ENCODE data around the gene ZNF468.
A peak's percentile ranks its signal among the peaks of the same experiment; 100 is the strongest.
"Not testable (repeated sequence)": the region's sequence is repeated elsewhere in the genome, so short reads cannot be mapped to it uniquely, and the experiment has no call there.

ZNF468 gene

GRCh38 chr19:52821204-52821960, 36.0 kb downstream of the ZNF468 start, which contains the start of gene ZNF28:
TSS of gene ZNF28 (minus strand) at chr19:52821633. CDS start at chr19:52817958, 3,675 bp downstream.
- H3K4me1 ChIP-seq (ENCODE audit: insufficient read depth, low read length); H3K9me3 ChIP-seq (ENCODE audit: insufficient read depth, low read depth, low read length); H3K27me3 ChIP-seq (ENCODE audit: insufficient read depth, low read length); H3K27ac ChIP-seq (ENCODE audit: low read length): not testable (repeated sequence)
- Histone ChIP-seq H3K36me3 (ENCODE audit: insufficient read depth, low read depth, low read length) (peaks cover 15% of the 10 kb centered on the region), H3K4me3 (ENCODE audit: low read length) (peak within 1 kb of the TSS; percentile 87), H3K9ac (ENCODE audit: low read depth, low read length) (peak within 1 kb of the TSS; percentile 73; the same call in 1 of the 2 replicates)

- peak overlapping the region; percentile 87 for H3K4me3 ChIP-seq (ENCODE audit: low read length)
- not testable (repeated sequence) for H3K27ac ChIP-seq (ENCODE audit: low read length)
- peak overlapping the region; percentile 73; the same call in 1 of the 2 replicates for H3K9ac ChIP-seq (ENCODE audit: low read depth, low read length)
Observed at GRCh38 chr19:52820472-52821203, 36.8 kb downstream of the ZNF468 start.

GRCh38 chr19:52809801-52810200, 47.6 kb downstream of the ZNF468 start:
- no peak overlapping the region for H3K9ac ChIP-seq (ENCODE audit: low read depth, low read length)
- H3K4me3 ChIP-seq (ENCODE audit: low read length): no peak overlapping the region
- H3K27ac ChIP-seq (ENCODE audit: low read length): no peak overlapping the region
- H3K9me3 ChIP-seq (ENCODE audit: insufficient read depth, low read depth, low read length): no peaks in the 10 kb centered on the region; the same call in 1 of the 2 replicates
- H3K4me1 ChIP-seq (ENCODE audit: insufficient read depth, low read length): no peaks in the 10 kb centered on the region
- H3K27me3 ChIP-seq (ENCODE audit: insufficient read depth, low read length): no peaks in the 10 kb centered on the region
- H3K36me3 ChIP-seq (ENCODE audit: insufficient read depth, low read depth, low read length): peaks cover 44% of the 10 kb centered on the region

More at GRCh38 chr19:52820472-52821203, 36.8 kb downstream of the ZNF468 start:
- peaks cover 15% of the 10 kb centered on the region for H3K36me3 ChIP-seq (ENCODE audit: insufficient read depth, low read depth, low read length)
- not testable (repeated sequence) for H3K27me3 ChIP-seq (ENCODE audit: insufficient read depth, low read length); H3K4me1 ChIP-seq (ENCODE audit: insufficient read depth, low read length); H3K9me3 ChIP-seq (ENCODE audit: insufficient read depth, low read depth, low read length)

- Histone ChIP-seq H3K36me3 (ENCODE audit: insufficient read depth, low read depth, low read length) (peaks cover 68% of the 10 kb centered on the region), H3K9me3 (ENCODE audit: insufficient read depth, low read depth, low read length) (peaks cover 69% of the 10 kb centered on the region)
- H3K4me1 ChIP-seq (ENCODE audit: insufficient read depth, low read length); H3K9ac ChIP-seq (ENCODE audit: low read depth, low read length); H3K27ac ChIP-seq (ENCODE audit: low read length); H3K27me3 ChIP-seq (ENCODE audit: insufficient read depth, low read length); H3K4me3 ChIP-seq (ENCODE audit: low read length): not testable (repeated sequence)
Observed at GRCh38 chr19:52799950-52800640, 57.3 kb downstream of the ZNF468 start.

- Histone ChIP-seq H3K27me3 (ENCODE audit: insufficient read depth, low read length) (peaks cover 21% of the 10 kb centered on the region; the same call in 1 of the 2 replicates), H3K36me3 (ENCODE audit: insufficient read depth, low read depth, low read length) (no peaks in the 10 kb centered on the region), H3K27ac (ENCODE audit: low read length) (no peak overlapping the region), H3K9ac (ENCODE audit: low read depth, low read length) (no peak overlapping the region), H3K4me1 (ENCODE audit: insufficient read depth, low read length) (no peaks in the 10 kb centered on the region), H3K9me3 (ENCODE audit: insufficient read depth, low read depth, low read length) (peaks cover 1% of the 10 kb centered on the region; the same call in 1 of the 2 replicates), H3K4me3 (ENCODE audit: low read length) (no peak overlapping the region)
Observed at GRCh38 chr19:52789440-52789839, 68.0 kb downstream of the ZNF468 start.
